T-helper 22 cell (primary cell): ENCODE results near the gene LCE2B.
"Not testable (repeated sequence)": the region's sequence is repeated elsewhere in the genome, so short reads cannot be mapped to it uniquely, and the experiment has no call there.

Experiments
- DNase-seq: peaks from one replicate; pipeline ENCODE4 v3.0.0-alpha.2; 2020; ENCODE audit warnings: low read depth

The LCE2B gene, protein sequence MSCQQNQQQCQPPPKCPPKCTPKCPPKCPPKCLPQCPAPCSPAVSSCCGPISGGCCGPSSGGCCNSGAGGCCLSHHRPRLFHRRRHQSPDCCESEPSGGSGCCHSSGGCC

DNA sequence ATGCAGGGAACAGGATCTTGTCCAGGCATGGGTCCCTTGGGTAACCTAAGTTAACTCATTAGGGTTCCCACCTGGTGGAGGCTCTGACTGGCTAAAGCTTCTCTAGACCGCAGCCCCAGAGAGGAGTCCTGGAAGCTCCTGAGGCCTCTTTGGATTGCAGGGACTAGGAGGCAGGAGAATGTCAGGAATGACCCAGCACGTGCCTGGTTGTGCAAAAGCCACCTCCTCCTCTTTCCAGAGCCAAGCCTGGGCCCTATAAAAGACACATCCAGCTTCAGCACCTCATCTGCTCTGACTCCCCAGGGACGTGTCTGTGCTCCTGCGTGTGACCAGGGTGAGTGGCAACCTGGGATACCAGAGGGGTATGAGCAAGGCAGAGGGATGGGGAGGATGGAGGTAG, at the start of gene LCE2B:
Gene LCE2B, plus strand, starts transcription at position 301 of the 400 bp plus-strand sequence. CDS start 721 bp downstream, outside the sequence.
- DNase-seq, result not testable (repeated sequence)

DNA sequence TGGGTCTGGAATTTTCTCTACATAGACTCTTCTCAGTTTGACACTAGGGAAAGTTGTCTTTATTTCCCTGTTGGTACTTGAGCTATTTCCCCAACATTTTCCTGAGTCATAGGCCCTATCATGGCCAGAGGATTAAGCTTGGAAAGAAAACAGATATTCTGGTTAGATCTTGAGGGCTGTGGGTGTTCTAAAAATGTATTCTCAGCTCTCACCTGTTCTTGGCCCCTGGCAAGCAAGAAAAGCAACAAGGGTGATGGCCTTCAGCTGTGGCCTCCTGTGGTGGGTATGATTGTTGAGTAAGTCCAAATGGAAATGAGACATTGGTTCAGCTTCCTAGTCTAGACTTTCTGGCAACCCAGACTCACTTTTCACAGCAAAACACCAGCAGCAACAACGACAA, 45.6 kb upstream of the LCE2B start:
- DNase-seq, result no peak

DNA sequence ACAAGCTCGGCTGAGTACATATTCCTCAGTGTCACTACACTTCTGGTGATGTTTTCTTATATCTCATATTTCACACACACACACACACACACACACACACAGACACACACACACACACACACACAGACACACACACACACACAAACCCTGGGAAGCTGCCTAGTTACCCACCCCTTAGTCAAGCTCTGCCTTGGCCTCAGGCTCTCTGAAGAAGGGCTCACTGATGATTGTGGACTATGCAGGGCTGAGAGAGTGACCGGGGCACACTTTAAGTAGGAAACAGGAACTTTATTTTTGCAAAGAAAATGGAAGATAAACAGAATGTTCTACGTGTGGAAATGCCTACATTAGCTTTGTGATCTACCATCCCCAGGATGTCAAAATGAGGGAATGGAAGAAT, 42.0 kb upstream of the LCE2B start:
- DNase-seq, result no peak

DNA sequence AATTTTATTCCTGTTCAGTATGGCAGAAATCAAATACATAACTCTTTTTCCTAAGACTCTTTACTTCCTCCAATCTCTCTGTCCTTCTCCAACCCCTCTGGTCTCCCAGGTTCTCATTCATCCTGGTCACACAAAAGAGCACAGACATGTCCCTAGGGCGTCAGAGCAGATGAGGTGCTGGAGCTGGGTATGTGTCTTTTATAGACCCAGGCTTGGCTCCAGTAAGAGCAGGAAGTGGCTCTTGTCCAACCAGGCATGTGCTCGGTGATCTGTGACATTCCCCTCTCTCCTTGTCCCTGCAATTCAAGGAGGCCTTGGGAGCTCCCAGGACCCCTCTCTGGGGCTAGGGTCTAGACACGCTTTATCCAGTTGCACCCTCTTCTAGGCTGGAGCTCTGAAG, 40.8 kb upstream of the LCE2B start:
- no peak for DNase-seq

DNA sequence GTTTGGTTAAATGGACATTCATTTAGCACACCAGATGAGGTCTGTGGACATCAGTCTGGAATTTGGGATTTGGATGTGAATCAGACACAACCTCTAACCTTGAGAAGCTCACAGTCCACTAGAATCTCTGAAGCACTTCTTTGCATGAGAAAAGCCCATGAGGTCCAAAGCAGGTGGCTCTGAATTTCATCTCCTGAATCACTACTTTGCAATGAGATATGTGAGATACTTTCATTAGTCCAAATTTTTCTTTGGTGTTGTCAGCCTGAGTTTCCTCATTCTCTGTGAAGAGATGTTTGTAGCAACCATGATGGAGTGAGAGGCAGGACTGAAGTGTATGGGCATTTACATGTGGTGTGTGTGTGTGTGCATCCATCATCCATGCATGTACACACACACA, 39.3 kb upstream of the LCE2B start:
- DNase-seq, result no peak

DNA sequence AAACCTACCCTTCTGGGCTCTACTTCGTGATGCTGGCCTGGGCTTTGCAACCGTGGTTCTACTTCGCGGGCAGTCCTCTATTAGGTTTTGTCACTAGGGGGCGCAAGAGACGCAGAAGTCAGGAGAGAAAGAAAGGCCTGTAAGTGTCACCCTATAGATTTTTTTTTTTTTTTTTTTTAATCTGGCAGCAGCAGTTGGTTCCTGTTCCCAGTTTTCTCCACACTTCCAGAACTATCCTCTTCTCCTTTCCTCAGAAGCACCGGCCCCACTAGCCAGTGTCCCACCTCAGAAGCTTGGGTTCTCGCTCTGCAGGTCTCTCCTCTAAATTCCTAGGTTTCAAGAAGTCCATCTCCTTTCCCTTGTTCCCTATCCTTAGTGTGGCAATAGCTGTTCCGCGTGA, 31.8 kb upstream of the LCE2B start:
- no peak for DNase-seq

DNA sequence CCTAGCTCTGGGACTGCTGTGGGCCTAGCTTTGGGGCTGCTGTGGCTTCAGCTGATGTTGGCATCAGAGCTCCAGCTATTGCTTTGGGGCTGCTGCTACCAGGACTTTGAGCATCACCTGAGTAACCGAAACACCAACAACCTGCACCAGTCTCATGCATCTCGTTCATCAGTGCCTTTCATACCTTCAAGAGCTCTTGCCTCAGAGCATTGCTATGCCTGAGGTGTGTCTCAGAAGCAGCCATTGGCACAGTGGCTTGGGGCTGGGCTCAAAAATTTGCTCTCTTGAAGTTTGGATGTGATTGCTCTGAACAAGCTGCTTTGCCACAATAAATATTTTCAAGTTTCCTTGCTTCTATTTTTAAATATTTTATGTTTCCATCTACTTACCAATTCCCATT, 29.5 kb upstream of the LCE2B start:
- DNase-seq, result no peak

DNA sequence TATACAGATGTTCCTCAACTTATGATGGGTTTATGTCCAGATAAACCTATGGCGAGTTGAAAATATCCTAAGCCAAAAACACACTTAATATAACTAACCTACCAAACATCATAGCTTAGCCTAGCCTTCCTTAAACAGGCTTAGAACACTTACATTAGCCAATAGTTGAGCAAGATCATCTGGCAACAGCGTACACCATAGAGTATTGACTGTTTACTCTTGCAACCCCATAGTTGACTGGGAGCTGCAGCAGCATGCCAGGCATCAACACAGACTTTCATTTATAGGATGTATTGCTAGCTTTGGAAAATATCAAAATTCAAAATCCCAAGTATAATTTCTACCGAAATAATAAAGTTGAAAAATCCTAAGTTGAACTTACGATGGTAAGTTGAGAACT, 28.2 kb upstream of the LCE2B start:
- no peak for DNase-seq

DNA sequence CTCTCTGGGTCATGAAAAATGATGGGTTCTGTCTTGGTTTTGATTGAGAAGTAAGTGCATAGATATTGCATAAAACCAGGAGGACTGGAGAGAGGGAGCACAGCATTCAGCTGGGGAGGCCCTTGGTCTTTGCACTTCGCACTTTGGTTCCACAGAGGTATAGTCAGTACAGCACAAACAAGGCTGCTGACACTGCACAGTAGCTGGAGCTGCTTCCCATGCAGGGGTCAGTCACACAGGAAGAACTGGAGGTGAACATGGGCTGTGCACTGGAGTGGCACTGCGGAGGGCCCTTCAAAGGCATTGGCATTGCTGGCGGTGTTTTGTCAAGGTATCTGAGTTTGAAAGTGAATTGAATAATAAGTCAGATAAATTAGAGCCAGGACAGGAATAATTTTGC, 27.3 kb upstream of the LCE2B start:
- DNase-seq, result no peak

DNA sequence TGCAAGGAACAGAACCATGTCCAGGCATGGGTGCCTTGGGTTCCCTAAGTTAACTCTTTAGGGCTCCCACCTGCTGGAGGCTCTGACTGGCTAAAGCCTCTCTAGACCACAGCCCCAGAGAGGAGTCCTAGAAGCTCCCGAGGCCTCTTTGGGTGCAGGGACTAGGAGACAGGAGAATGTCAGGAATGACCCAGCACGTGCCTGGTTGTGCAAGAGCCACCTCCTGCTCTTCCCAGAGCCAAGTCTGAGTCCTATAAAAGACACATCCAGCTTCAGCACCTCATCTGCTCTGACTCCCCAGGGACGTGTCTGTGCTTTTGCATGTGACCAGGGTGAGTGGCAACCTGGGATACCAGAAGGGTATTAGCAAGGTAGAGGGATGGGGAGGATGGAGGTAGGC, 22.8 kb upstream of the LCE2B start, which contains the start of gene LCE2D:
Gene LCE2D, plus strand, starts transcription at position 283 of the 400 bp plus-strand sequence. CDS start 726 bp downstream, outside the sequence.
- DNase-seq, result no peak

DNA sequence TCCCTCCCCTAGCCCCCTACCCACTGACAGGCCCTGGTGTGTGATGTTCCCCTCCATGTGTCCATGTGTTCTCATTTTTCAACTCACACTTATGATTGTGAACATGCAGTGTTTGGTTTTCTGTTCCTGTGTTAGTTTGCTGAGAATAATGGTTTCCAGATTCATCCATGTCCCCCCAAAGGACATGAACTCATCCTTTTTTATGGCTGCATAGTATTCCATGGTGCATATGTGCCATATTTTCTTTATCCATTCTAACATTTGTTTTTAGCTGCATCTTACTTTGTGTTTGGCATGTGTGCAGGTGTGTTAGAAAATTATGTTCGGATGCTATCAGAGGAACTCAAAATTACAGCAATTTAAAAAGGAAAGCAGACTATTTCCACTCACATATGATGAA, 19.8 kb upstream of the LCE2B start:
- not testable (repeated sequence) for DNase-seq

DNA sequence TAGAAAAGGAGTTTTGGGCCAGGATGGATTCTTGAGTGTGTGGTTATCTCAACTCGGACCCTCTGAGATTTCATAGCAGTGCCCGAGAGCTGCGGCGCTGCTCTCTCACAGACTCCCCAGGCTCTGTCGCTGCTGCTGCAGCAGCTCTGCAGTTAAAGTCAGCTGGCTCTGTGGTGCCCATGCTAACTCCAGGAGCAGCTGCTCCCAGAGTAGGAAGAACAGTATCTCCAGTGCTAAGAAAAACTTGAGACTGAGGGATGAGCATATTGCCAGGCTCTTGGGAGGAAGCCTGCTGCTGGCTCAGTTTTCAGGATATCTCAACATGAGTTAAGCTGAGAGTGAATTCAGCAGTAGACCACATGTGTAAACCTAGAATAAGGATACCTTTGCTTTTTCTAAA, 18.3 kb upstream of the LCE2B start:
- no peak for DNase-seq

DNA sequence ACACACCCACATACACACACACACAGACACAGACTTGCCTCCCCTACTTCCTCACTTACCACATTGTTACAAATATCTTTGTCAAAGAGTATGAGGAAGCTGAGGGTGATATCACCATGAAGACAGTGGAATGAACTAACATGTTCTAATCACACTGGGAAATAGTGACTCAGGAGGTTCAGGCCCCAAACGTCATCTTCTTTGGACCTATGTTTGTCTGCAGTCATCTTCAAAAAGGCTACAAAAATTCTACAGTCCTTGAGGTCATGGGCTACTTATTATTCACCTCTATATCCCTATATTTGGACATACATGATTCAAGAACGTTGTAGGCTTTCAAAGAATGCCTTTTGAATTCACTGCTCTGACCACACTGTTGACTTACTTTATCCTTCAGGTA, 12.9 kb upstream of the LCE2B start:
- no peak for DNase-seq

DNA sequence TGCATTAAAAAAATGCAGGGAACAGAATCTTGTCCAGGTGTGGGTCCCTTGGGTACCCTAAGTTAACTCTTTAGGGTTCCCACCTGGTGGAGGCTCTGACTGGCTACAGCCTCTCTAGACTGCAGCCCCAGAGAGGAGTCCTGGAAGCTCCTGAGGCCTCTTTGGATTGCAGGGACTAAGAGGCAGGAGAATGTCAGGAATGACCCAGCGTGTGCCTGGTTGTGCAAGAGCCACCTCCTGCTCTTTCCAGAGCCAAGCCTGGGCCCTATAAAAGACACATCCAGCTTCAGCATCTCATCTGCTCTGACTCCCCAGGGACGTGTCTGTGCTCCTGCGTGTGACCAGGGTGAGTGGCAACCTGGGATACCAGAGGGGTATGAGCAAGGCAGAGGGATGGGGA, 10.9 kb upstream of the LCE2B start, which contains the start of gene LCE2C:
Gene LCE2C, plus strand, starts transcription at position 297 of the 400 bp plus-strand sequence. CDS start 737 bp downstream, outside the sequence.
- not testable (repeated sequence) for DNase-seq

DNA sequence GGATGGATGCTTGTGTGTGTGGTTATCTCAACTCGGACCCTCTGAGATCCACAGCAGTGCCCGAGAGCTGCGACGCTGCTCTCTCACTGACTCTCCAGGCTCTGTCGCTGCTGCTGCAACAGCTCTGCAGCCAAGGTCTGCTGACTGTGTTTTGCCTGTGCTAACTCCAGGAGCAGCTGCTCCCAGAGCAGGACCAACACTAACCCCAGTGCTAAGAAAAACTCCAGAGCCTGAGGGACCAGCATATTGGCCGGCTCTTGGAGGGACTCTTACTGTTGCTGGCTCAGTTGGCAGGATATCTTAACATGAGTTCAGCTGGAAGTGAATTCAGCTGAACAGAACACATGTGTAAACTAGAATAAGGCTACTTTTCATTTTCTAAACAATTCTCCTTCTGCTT, 6.5 kb upstream of the LCE2B start:
- no peak for DNase-seq

DNA sequence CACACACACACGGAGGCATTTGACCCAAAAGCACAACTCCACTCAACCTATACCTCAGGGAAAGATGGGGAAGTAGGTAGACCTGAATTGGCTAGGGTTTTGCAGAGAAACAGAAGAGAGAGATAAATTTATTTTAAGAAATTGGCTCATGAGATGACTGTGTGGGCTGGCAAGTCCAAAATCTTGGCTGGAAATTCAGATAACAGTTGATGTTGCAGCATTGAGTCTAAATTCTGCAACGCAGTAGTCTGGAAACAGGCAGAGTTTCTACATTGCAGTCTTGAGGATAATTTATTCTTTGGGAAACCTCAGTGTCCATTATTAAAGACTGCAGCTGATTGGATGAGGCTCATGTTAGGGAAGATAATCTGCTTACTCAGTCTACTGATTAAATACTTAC, 4.3 kb upstream of the LCE2B start:
- DNase-seq, result no peak

DNA sequence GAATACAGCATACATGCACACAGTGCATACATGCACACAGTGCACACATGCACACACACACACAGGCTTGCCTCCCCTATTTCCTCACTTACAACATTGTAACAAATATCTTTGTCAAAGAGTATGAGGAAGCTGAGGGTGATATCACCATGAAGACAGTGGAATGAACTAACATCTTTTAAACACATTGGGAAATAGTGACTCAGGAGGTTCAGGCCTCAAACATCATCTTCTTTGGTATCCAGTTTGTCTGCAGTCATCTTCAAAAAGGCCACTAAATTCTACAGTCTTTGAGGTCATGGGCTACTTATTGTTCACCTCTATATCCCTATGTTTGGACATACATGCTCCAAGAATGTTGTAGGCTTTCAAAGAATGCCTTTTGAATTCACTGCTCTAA, 2.1 kb upstream of the LCE2B start:
- DNase-seq, result no peak

DNA sequence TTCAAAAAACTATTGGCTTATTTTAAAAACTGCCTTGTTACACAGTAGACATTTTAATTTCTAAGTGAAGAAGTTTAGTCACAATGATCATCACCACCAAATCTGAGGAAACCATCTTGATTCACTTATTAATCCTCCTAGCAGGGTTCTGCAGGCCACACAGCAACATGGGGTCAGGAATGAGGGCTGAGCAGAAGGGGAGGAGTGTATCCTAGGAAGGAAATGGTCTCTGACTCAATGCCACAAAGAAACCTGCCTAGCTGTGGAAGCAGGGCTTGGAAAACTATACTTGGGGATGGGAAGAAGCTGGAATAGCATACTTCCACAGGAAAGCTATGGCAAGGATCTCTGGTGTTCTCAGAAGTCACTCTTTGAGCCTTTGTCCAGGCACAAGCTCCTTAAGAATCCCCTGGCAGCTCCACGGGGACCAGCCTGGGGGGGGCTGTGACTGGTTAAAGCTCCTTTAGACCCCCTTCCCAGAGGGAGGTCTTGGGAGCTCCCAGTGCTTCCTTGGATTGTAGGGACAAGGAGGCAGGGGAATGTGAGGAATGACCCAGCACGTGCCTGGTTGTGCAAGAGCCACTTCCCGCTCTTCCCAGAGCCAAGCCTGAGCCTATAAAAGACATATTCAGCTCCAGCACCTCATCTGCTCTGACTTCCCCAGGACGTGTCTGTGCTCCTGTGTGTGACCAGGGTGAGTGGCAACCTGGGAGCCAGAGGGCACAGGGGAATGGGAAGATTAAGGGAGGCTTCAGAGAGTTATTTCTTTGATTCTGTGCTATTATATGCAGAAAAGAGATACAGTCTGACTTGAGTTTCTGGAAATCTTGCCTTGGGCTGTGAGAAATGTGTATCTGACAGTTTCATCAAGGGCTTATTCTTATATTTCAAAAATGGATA, 12.0 kb downstream of the LCE2B start, which contains the start of gene LCE2A:
Gene LCE2A, plus strand, starts transcription at position 645 of the 900 bp plus-strand sequence. CDS start 557 bp downstream, outside the sequence.
- DNase-seq, result no peak

DNA sequence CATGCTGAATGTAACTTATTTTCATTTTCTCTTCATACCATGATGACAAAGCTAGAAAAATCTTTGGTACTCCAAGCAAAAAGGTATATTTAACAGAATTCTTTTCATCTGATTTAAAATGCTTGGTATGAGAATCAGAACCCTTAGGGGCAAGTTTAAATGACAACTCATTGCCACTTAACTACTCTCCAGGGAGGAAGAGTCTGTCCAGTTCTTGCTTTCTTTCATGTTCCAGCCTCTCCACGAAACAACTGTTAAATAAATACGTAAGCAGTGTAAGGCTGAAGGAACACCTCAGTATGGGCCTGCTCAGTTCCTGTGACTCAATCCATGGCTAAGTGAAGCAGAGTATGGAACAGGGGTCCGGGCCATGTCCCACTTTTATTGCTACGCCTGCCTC, 13.8 kb downstream of the LCE2B start:
- no peak for DNase-seq

DNA sequence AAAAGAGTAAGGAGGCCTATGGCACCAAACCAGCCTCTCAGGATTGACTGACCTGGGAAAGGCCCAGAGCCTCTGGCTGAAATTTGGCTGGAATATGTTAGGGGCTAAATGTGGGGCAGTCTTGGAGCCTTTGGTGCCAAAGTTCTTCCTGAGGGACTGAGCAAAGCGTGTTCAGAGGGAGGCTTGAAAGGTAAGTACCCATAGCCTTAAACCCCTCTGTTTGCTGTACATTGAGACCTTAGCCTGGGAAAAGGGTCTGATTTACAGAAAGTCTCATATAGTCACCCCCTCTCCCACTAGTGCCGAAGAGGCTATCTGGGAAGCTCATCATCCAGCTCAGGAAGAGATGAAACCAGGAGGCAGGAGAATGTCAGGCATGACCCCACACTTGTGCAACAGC, 21.9 kb downstream of the LCE2B start, which contains the start of gene LCE4A:
Gene LCE4A, plus strand, starts transcription at position 301 of the 400 bp plus-strand sequence. CDS start 916 bp downstream, outside the sequence.
- no peak for DNase-seq

DNA sequence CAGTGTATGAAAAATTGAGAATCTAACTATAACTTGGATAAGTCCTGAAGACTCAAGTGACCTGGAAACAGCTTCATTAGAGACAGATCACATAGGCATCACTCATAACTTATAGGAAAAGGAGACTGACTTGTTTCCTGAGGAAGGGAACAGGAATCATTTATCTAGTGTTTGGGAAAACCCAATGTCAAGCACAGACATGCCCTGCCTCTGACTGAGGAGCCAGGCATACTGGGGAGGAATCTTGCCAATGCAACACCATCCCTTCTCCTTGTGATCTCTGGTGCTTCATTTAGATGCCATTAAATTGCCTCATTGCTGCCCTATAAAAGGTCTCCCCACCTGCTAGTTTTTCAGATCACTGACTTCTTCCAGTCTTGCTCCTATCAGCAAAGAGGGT, 32.3 kb downstream of the LCE2B start:
- DNase-seq, result no peak

DNA sequence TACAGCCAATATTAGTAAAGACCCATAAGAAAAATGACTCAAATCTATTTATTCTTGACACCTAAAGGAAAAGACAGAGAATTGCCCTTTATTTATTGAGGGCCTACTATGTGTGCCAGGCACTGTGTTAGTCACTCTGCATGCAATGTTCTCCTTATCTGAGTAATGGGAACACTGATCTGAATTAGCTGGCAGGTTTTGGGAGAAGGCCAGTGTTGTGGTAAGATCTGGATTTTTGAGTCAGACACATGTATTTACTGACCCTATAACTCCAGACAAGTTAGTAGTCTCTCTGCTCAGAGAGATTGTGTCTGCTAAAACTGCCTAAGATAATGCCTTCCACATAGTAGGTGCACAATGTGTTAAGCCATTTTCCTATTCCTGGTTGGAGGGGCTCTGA, 39.3 kb downstream of the LCE2B start:
- no peak for DNase-seq

DNA sequence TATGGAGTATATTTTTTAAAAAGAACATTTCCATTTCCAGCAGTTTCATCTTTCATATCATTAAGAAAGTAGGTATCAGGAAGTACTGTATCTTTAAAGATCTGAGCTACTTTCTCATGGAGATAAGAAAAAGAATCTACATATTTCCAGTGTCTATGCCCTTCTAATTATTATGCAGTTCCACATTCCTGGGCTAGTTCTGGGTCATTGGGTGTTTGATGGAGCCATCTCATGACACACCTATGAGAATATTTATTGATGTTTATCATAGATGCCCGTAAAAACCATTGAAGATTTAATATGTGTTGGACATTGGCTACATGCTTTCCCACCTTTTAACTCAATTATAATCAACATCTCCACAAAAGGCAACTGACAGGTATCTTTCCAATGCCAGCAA, 43.1 kb downstream of the LCE2B start:
- DNase-seq, result no peak
